Measurements from ENCODE around the gene ATMIN.

The ATMIN gene

DNA sequence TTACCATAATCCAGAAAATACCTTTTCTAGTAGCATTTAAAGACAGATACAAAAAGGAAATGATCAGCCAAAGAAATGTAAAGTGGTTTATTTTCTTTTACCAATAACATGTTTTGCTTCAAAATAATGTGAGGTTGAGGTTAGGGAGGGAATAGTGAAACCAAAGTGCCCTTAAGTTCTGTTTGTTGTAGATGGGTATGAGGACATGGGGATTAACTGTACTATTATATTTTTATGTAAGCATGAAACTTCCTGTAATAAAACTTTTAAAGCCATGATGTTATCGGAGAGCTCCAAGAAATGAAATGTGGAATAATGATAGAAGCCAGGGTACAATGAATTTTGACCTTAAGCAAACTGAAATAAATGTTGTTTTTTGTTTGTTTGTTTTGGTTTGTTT is 31.5 kb downstream of the ATMIN start:
- H2BK15ac ChIP-seq (ENCODE audit: low read length) = no peak overlapping the region
- no peak overlapping the region for H4K8ac ChIP-seq (ENCODE audit: low read depth, low read length)
- H2BK12ac ChIP-seq (ENCODE audit: low read length) = no peak overlapping the region
- no peaks in the 10 kb centered on the region for H3K36me3 ChIP-seq (replicated peaks in 1 of 2; ENCODE audit: control insufficient read depth in 2 of 2, insufficient read depth in 2 of 2, low read length in 2 of 2)
- no peak overlapping the region for H3K14ac ChIP-seq (ENCODE audit: low read length)
- H3K23ac ChIP-seq (ENCODE audit: low read depth, low read length, poor library complexity) = no peak overlapping the region
- no peak for DNase-seq (ENCODE audit: low spot score)
- no peak overlapping the region for H2AK5ac ChIP-seq (ENCODE audit: low read depth, low read length)
- H3K79me1 ChIP-seq (ENCODE audit: low read depth, low read length) = no peaks in the 10 kb centered on the region
- whole genome bisulfite sequencing, 2 donors (ENCODE audit: extremely low coverage in 2 of 2, insufficient read length in 2 of 2, insufficient replicate concordance in 1 of 2) = no CpG with 5 or more reads among the region's 1 CpG
- peaks cover 2% of the 10 kb centered on the region in 2 donors for H3K4me1 ChIP-seq (ENCODE audit: control insufficient read depth in 2 of 2, insufficient read depth in 1 of 2, low read depth in 1 of 2, low read length in 2 of 2)
- no peak overlapping the region for H2BK120ac ChIP-seq (ENCODE audit: low read depth, low read length)
- H2AFZ ChIP-seq (ENCODE audit: low read length) = no peak overlapping the region
- H3K9me3 ChIP-seq (replicated peaks in 1 of 2; ENCODE audit: control insufficient read depth in 2 of 2, insufficient read depth in 1 of 2, low read depth in 1 of 2, low read length in 2 of 2) = peaks cover 0 to 2% of the 10 kb centered on the region in 2 donors
- no peak overlapping the region for H3K27ac ChIP-seq (replicated peaks; ENCODE audit: low read length)
- H3K27me3 ChIP-seq (ENCODE audit: control insufficient read depth in 3 of 3, insufficient read depth in 3 of 3, low read depth in 1 of 3, low read length in 3 of 3) = no peaks in the 10 kb centered on the region
- H4K91ac ChIP-seq (ENCODE audit: low read depth, low read length, poor library complexity) = no peak overlapping the region
- no peak overlapping the region for H2BK5ac ChIP-seq (ENCODE audit: low read length)
- no peak overlapping the region for H3K4ac ChIP-seq (ENCODE audit: low read length)
- H3K4me3 ChIP-seq (ENCODE audit: low read length in 2 of 2) = no peak overlapping the region
- H3K9ac ChIP-seq (ENCODE audit: low read depth, low read length, poor library complexity) = no peak overlapping the region
- no peak overlapping the region for H3K18ac ChIP-seq (ENCODE audit: low read length)
- no peak overlapping the region for H3K4me2 ChIP-seq (ENCODE audit: insufficient read depth, low read length, poor library complexity, severe bottlenecking)

DNA sequence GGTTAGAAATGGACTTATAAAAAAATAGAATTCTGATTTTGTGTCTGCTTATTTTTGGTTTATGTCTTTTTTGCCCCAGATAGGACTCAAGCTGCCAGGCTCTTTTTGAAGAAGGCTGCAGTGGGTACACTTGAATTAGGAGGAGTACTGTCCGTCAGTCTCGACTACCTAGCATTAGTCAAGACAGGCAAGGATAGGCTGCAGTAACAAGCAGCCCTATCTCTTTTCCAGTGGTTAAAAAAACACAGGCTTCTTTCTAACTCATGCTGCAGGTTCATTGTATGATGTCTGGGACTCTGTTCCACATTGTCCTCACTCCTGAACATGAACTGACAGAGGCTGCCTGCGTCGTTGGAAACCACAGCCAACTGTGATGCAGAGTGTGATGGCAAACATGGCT is 33.4 kb downstream of the ATMIN start:
- Histone ChIP-seq H2AK5ac (ENCODE audit: low read depth, low read length) (no peak overlapping the region), H3K4me2 (ENCODE audit: insufficient read depth, low read length, poor library complexity, severe bottlenecking) (no peak overlapping the region), H2BK5ac (ENCODE audit: low read length) (no peak overlapping the region), H3K4me3 (ENCODE audit: low read length in 2 of 2) (no peak overlapping the region), H3K4ac (ENCODE audit: low read length) (no peak overlapping the region), H2AFZ (ENCODE audit: low read length) (no peak overlapping the region), H4K91ac (ENCODE audit: low read depth, low read length, poor library complexity) (no peak overlapping the region), H3K79me1 (ENCODE audit: low read depth, low read length) (no peaks in the 10 kb centered on the region), H3K9ac (ENCODE audit: low read depth, low read length, poor library complexity) (no peak overlapping the region), H2BK120ac (ENCODE audit: low read depth, low read length) (no peak overlapping the region), H2BK15ac (ENCODE audit: low read length) (no peak overlapping the region), H3K27me3 (ENCODE audit: control insufficient read depth in 3 of 3, insufficient read depth in 3 of 3, low read depth in 1 of 3, low read length in 3 of 3) (no peaks in the 10 kb centered on the region), H2BK12ac (ENCODE audit: low read length) (no peak overlapping the region), H3K14ac (ENCODE audit: low read length) (no peak overlapping the region), H3K18ac (ENCODE audit: low read length) (no peak overlapping the region), H3K9me3 (replicated peaks in 1 of 2; ENCODE audit: control insufficient read depth in 2 of 2, insufficient read depth in 1 of 2, low read depth in 1 of 2, low read length in 2 of 2) (peaks cover 0 to 2% of the 10 kb centered on the region in 2 donors), H4K8ac (ENCODE audit: low read depth, low read length) (no peak overlapping the region), H3K4me1 (ENCODE audit: control insufficient read depth in 2 of 2, insufficient read depth in 1 of 2, low read depth in 1 of 2, low read length in 2 of 2) (peaks cover 2 to 4% of the 10 kb centered on the region in 2 donors), H3K36me3 (replicated peaks in 1 of 2; ENCODE audit: control insufficient read depth in 2 of 2, insufficient read depth in 2 of 2, low read length in 2 of 2) (no peaks in the 10 kb centered on the region), H3K23ac (ENCODE audit: low read depth, low read length, poor library complexity) (no peak overlapping the region), H3K27ac (replicated peaks; ENCODE audit: low read length) (no peak overlapping the region)
- no peak for DNase-seq (ENCODE audit: low spot score)
- WGBS, 2 donors (ENCODE audit: extremely low coverage in 2 of 2, insufficient read length in 2 of 2, insufficient replicate concordance in 1 of 2) = no CpG with 5 or more reads among the region's 4 CpGs

DNA sequence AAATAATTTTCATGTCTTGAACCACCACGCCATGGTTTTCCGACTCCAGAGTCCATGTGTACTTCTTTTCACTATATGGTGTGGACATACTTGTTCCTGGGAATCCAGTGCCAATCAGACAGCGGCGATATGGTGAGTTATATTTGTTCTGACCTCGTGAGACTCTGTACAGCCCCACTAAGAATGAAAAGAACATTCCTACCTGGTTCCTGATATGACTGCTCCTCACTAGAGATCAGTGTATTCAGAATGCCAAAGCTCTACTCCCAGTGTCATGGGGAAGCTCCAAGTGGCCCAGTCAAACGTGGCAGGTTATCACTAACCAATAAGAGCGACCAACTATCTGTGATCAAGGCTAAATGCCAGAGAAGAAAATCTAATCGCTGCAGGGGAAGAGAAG is 35.3 kb downstream of the ATMIN start:
- Histone ChIP-seq H3K27ac (replicated peaks; ENCODE audit: low read length) (no peak overlapping the region), H3K9ac (ENCODE audit: low read depth, low read length, poor library complexity) (no peak overlapping the region)

DNA sequence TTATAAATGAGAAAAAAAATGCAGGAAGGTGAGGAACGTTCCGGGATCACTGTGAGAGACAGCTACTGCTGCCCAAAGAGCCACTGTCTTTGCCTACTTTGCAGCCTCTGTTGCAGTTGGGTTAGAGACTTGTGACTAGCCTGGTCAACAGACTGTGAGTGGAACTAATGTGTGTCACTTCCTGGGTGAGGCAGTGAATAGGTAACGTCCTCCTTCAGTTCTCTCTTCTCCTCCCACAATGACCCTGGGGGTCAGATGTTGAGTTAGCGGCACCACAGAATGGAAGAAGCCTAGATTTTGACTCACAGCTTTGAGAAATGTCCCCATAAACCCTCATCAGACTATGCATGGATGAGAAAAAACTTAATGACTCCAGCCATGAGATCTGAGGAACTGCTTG is 36.2 kb downstream of the ATMIN start:
- Histone ChIP-seq H3K18ac (ENCODE audit: low read length) (no peak overlapping the region), H2BK12ac (ENCODE audit: low read length) (no peak overlapping the region), H2AK5ac (ENCODE audit: low read depth, low read length) (no peak overlapping the region), H3K4me1 (ENCODE audit: control insufficient read depth in 2 of 2, insufficient read depth in 1 of 2, low read depth in 1 of 2, low read length in 2 of 2) (peaks cover 0 to 4% of the 10 kb centered on the region in 2 donors), H2BK120ac (ENCODE audit: low read depth, low read length) (no peak overlapping the region), H3K27me3 (ENCODE audit: control insufficient read depth in 3 of 3, insufficient read depth in 3 of 3, low read depth in 1 of 3, low read length in 3 of 3) (no peaks in the 10 kb centered on the region), H3K36me3 (replicated peaks in 1 of 2; ENCODE audit: control insufficient read depth in 2 of 2, insufficient read depth in 2 of 2, low read length in 2 of 2) (no peaks in the 10 kb centered on the region), H2BK15ac (ENCODE audit: low read length) (no peak overlapping the region), H3K4ac (ENCODE audit: low read length) (no peak overlapping the region), H3K79me1 (ENCODE audit: low read depth, low read length) (no peaks in the 10 kb centered on the region), H3K9ac (ENCODE audit: low read depth, low read length, poor library complexity) (no peak overlapping the region), H3K27ac (replicated peaks; ENCODE audit: low read length) (no peak overlapping the region), H3K4me3 (ENCODE audit: low read length in 2 of 2) (no peak overlapping the region), H3K4me2 (ENCODE audit: insufficient read depth, low read length, poor library complexity, severe bottlenecking) (no peak overlapping the region), H2AFZ (ENCODE audit: low read length) (no peak overlapping the region), H4K8ac (ENCODE audit: low read depth, low read length) (no peak overlapping the region), H4K91ac (ENCODE audit: low read depth, low read length, poor library complexity) (no peak overlapping the region), H3K23ac (ENCODE audit: low read depth, low read length, poor library complexity) (no peak overlapping the region), H2BK5ac (ENCODE audit: low read length) (no peak overlapping the region), H3K14ac (ENCODE audit: low read length) (no peak overlapping the region), H3K9me3 (replicated peaks in 1 of 2; ENCODE audit: control insufficient read depth in 2 of 2, insufficient read depth in 1 of 2, low read depth in 1 of 2, low read length in 2 of 2) (peaks cover 0 to 2% of the 10 kb centered on the region in 2 donors)
- DNase-seq (ENCODE audit: low spot score) = no peak
- no CpG with 5 or more reads among the region's 4 CpGs for WGBS, 2 donors (ENCODE audit: extremely low coverage in 2 of 2, insufficient read length in 2 of 2, insufficient replicate concordance in 1 of 2)

More for the DNA sequence above, 35.3 kb downstream of the ATMIN start:
- no peak overlapping the region for H2AK5ac ChIP-seq (ENCODE audit: low read depth, low read length)
- no peak overlapping the region for H2BK12ac ChIP-seq (ENCODE audit: low read length)
- H3K4me2 ChIP-seq (ENCODE audit: insufficient read depth, low read length, poor library complexity, severe bottlenecking) = no peak overlapping the region
- H3K79me1 ChIP-seq (ENCODE audit: low read depth, low read length) = no peaks in the 10 kb centered on the region
- H4K8ac ChIP-seq (ENCODE audit: low read depth, low read length) = no peak overlapping the region
- no peak overlapping the region for H3K18ac ChIP-seq (ENCODE audit: low read length)
- no peak overlapping the region for H3K14ac ChIP-seq (ENCODE audit: low read length)
- H2AFZ ChIP-seq (ENCODE audit: low read length) = no peak overlapping the region
- H3K36me3 ChIP-seq (replicated peaks in 1 of 2; ENCODE audit: control insufficient read depth in 2 of 2, insufficient read depth in 2 of 2, low read length in 2 of 2) = no peaks in the 10 kb centered on the region
- no peak overlapping the region for H2BK15ac ChIP-seq (ENCODE audit: low read length)
- no peaks in the 10 kb centered on the region for H3K27me3 ChIP-seq (ENCODE audit: control insufficient read depth in 3 of 3, insufficient read depth in 3 of 3, low read depth in 1 of 3, low read length in 3 of 3)
- no peak overlapping the region for H3K4ac ChIP-seq (ENCODE audit: low read length)
- no peak overlapping the region for H3K23ac ChIP-seq (ENCODE audit: low read depth, low read length, poor library complexity)
- H3K4me1 ChIP-seq (ENCODE audit: control insufficient read depth in 2 of 2, insufficient read depth in 1 of 2, low read depth in 1 of 2, low read length in 2 of 2) = peaks cover 2 to 4% of the 10 kb centered on the region in 2 donors
- H3K4me3 ChIP-seq (ENCODE audit: low read length in 2 of 2) = no peak overlapping the region
- H4K91ac ChIP-seq (ENCODE audit: low read depth, low read length, poor library complexity) = no peak overlapping the region
- H3K9me3 ChIP-seq (replicated peaks in 1 of 2; ENCODE audit: control insufficient read depth in 2 of 2, insufficient read depth in 1 of 2, low read depth in 1 of 2, low read length in 2 of 2) = peaks cover 0 to 2% of the 10 kb centered on the region in 2 donors
- no peak for DNase-seq (ENCODE audit: low spot score)
- WGBS, 2 donors (ENCODE audit: extremely low coverage in 2 of 2, insufficient read length in 2 of 2, insufficient replicate concordance in 1 of 2) = no CpG with 5 or more reads among the region's 8 CpGs
- no peak overlapping the region for H2BK120ac ChIP-seq (ENCODE audit: low read depth, low read length)
- no peak overlapping the region for H2BK5ac ChIP-seq (ENCODE audit: low read length)

Data from neuronal stem cell (in vitro differentiated cells).